ENCODE data around the gene HBE1.

Gene HBE1

DNA sequence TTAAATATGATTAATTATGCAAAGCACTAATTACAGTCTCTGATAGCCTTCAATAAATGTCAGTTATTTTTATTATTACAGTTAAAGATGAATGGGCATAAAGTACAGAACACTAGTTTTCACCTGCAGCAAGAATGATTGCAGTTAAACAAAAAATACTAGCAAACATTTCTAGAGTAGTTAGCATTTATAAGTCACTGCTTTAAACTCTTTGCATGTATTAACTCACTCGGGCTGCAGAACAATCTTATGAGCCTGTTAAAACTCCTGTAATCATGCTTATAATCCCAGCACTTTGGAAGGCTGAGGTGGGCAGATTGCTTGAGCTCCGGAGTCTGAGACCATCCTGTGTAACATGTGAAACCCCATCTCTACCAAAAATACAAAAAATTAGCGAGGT is 17.2 kb upstream of the HBE1 start:
- no peak for DNase-seq
- intact Hi-C loops (cut with DNase I), result no loop called here

DNA sequence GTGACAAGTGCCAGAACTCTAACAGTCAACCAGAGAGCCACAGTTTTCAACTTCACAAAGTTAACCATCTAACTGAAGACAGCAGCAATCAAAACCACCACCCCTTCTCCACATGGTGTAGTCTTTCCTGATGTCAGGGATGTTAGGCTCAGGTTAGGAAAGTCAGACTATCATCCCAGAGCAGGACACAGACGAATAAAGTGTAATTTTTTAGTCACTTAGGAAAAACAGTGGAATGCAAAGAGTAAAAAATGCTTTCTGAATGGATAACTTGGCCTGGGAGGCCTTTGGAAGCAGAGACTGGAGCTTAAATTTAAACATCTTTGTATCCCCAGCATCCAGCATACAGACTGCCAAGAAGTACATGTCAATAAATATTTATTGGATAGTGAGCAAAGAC is 16.6 kb upstream of the HBE1 start:
- no peak for DNase-seq
- intact Hi-C loops (cut with DNase I), result no loop called here

DNA sequence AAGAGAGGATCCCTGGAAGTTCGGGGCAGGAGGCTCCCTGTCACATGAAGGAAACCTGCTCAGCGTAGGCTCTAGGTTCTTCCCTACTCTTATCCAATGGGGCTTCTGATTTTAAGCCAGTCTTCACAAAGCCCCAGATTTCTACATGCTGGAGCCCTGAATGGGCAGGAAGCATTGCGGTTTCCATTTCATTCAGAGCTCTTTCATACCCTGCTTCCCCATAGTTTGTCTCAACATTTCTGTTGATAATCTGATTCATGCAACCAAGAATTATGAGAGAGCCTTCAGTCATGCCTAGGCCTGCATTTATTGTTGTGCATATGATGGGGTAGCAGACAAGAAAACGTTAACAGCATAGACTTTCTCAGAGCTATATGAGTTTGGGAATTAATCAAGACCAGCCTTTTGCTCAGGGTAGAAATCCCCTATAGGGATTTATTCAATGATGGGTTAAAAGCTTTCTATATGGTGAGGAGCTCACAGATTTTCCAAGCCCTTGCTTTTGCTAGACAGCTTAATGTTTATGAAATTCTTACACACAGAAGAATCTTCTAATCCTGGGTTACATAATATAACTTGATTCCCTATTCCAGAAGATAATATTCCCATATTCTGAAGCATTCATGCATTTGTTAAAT is 16.1 kb upstream of the HBE1 start:
- intact Hi-C loops (cut with DNase I), result no loop called here
- DNase-seq, result no peak

DNA sequence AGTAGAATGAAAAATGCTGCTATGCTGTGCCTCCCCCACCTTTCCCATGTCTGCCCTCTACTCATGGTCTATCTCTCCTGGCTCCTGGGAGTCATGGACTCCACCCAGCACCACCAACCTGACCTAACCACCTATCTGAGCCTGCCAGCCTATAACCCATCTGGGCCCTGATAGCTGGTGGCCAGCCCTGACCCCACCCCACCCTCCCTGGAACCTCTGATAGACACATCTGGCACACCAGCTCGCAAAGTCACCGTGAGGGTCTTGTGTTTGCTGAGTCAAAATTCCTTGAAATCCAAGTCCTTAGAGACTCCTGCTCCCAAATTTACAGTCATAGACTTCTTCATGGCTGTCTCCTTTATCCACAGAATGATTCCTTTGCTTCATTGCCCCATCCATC is 14.9 kb upstream of the HBE1 start:
- DNase-seq, result no peak
- intact Hi-C loops (cut with DNase I), result no loop called here

DNA sequence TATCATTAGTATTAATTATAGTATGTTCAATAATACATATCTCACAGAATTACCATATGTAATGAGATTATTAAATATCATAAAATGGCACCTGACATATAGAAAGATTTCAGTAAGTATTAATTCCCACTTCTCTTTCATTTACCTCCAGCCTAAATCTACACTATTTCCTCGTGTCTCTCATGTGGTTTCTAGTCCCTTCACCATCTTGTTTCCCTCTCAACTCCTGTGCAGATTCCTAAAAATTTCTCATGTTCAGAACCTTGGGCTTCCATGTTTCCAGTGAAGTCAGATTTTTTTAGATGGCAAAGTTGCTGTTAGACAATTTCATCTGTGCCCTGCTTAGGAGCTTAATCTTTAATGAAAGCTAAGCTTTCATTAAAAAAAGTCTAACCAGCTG is 14.1 kb upstream of the HBE1 start:
- no peak for DNase-seq
- intact Hi-C loops (cut with DNase I), result no loop called here

DNA sequence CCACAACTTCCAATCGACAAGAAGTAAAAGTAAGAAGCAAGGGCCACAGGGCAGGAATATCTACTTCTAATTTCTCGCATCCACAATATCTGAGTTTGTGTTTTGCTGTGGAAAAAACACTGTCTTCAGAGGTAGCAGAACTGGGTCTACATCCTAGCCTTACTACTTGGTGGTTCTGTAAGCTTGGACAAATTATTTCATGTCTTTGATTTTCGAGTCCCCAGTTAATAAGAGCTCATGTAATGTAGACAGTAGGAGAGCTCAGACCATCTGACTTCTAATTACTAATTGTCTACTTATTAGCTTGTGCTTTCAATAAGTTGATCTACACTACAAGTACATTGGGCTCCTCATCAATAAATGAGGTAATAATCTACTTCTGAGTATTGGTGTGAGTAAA is 13.3 kb upstream of the HBE1 start:
- no peak for DNase-seq
- intact Hi-C loops (cut with DNase I), result no loop called here

DNA sequence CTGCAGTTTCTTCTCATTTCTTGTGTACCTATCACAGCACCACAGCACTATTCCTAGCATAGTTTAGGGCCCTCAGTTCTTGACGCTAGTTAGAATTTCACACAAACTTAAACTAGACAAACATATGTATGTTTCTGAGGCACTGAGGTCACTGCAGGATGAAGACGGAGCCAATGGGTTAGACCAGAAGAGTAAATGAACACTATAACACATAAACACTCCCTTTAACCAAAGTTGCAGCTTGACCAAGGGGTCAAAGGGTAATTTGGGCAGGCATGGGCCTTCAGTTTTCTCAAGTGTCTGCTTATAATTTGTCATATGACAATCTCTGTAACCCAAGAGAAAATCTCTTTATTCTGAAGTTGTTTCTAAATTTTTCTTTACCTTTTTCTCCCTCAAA is 12.9 kb upstream of the HBE1 start:
- DNase-seq, result no peak
- intact Hi-C loops (cut with DNase I), result no loop called here

DNA sequence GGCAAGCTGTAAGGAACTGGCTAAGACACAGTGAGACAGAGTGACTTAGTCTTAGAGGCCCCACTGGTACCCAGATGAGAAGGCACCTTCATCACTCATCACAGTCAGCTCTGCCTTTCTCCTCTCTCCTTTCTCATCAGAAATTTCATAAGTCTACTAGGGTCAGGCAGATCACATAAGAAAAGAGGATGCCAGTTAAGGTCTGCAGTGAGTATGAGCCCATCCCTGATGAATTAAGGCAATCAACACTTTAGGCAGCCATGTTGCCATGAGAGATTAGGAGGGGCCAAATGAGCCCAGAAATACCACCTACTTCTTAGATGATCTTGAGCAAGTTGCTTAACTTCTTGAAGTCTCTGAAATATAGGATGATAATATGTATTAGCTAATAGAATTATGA is 11.9 kb upstream of the HBE1 start:
- no peak for DNase-seq
- intact Hi-C loops (cut with DNase I), result no loop called here

DNA sequence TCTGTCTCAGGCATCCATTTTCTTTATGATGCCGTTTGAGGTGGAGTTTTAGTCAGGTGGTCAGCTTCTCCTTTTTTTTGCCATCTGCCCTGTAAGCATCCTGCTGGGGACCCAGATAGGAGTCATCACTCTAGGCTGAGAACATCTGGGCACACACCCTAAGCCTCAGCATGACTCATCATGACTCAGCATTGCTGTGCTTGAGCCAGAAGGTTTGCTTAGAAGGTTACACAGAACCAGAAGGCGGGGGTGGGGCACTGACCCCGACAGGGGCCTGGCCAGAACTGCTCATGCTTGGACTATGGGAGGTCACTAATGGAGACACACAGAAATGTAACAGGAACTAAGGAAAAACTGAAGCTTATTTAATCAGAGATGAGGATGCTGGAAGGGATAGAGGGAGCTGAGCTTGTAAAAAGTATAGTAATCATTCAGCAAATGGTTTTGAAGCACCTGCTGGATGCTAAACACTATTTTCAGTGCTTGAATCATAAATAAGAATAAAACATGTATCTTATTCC is 10.9 kb upstream of the HBE1 start:
- peak in 18 of 42 donors; percentile 5 to 63 (median 15) for DNase-seq
- intact Hi-C loops (cut with DNase I), result no loop called here

DNA sequence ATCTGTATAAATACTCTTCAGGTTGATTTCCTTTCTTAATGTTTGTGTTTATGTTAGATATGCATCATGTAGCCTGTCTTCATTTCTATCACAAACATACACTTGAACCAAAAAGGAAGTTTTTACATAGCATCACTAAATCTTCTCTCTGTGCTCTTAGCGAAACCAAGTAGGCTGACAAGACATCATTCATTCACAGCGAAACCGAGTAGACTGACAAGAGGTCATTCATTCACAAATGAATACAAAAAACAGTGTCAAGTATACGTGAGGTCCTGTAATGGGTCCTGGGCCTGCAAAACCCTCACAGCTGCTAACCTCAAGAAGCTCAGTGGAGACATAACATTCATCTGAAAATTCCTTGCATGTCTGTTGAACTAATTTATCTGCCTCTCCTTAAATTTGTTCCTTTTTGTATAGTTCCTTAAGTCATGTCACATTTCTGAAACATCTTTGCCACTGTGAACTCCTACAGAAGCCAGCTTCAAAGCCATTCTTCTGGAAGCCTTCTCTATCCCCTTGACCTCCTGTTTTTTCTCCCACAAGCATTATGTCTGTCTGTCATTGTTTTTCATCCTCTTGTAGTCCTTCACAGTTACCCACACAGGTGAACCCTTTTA is 9.8 kb upstream of the HBE1 start:
- no peak for DNase-seq
- intact Hi-C loops (cut with DNase I), result no loop called here

DNA sequence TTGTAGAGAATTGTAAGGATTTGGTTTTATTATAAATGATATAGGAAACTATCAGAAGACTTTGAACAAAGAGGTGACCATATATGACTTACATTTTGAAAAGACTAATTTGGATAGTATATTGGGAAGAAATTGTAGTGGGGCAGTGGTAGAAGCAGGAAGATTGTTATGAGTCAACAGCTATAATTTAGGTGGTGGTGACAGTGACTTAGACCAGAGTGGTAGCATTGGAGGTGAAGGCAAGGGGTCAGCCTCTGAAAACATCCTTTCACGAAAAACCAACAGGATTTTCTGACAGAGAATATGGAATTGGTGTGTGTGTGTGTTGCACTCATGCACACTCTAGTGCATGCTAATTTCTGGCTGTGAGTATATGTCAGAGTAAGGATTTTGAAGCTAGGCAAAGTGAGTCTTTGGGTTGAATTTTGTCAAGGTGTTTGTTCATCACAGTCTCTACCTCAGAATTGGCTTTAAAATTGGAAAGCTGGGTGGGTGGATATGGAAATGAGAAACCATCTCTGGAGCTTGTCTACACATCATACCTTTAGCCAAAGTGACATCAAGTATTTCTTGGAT is 8.2 kb upstream of the HBE1 start:
- intact Hi-C loops (cut with DNase I), result no loop called here
- no peak for DNase-seq

DNA sequence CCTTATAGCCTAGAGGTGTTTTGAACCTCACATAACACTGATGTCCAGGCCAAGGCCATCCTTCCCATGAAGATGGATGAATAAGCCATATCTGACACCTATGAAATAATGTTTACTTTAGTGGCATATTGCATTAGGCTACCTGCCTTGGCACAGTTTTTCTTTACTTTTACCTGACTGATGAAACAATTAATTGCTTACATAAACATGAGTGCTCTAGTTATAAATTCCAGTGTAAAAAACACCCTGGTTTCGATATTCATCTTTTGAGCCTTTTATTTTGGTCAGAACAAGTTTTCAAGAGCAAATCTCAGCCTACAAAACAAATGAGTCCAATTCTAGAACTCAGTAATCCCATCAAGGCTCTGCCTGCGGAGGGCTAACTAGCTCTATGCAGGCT is 7.0 kb upstream of the HBE1 start:
- intact Hi-C loops (cut with DNase I), result no loop called here
- DNase-seq, result no peak

DNA sequence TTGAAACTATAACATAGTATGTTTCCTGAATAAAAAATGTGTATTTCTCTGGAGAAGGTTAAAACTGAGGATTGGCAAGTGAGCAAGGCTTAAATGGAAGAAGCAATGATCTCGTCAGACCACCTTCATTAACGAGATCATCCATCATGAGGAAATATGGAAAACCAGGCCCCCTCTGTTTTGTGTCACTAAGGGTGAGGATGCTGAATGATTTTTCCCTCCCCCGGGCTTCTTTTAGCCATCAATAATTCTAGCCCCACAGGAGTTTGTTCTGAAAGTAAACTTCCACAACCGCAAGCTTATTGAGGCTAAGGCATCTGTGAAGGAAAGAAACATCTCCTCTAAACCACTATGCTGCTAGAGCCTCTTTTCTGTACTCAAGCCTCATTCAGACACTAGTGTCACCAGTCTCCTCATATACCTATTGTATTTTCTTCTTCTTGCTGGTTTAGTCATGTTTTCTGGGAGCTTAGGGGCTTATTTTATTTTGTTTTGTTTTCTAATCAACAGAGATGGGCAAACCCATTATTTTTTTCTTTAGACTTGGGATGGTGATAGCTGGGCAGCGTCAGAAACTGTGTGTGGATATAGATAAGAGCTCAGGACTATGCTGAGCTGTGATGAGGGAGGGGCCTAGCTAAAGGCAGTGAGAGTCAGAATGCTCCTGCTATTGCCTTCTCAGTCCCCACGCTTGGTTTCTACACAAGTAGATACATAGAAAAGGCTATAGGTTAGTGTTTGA is 5.8 kb upstream of the HBE1 start:
- intact Hi-C loops (cut with DNase I), result no loop called here
- no peak for DNase-seq

DNA sequence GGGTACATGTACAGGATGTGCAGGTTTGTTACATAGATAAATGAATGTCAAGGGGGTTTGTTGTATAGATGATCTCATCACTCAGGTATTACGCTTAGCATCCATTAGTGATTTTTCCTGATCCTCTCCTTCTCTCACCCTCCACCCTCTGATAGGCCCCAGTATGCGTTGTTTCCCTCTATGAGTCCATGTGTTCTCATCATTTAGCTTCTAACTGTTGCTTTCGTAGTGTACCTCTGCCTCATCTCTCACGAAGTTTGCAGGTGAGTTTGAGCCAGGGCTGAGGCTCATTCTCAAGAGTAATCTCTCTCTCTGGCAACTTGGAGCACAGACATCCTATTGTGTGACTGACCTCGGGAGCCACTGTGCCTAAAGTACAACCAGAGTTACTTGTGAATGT is 4.7 kb upstream of the HBE1 start:
- no peak for DNase-seq
- intact Hi-C loops (cut with DNase I), result no loop called here

DNA sequence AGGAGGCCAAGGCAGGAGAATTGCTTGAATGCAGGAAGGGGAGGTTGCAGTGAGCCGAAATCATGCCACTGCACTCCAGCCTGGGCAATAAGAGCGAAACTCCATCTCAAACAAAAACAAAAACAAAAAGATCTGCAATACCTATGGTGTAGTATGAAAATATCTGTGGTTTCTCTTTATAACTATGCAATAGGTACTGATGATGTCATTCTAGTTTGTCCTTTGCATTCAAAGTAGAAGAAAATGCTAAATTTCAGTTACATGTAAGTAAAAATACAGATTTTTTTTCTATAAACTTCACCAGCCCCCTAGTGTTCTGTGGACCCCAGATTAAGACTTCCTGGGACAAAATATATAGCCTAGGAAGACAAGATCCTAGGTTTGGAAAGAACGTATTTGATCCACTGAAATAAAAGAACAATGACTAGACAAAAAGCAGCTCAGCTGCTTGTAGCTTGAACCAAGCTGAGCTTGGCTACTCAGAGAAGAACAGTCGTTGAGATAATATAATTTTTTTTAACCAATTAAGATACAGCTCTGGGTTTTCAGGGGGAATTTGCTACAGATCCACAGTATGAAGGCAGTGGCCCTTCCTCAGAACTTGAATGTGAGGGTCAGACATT is 2.8 kb upstream of the HBE1 start:
- intact Hi-C loops (cut with DNase I), result no loop called here
- DNase-seq, result no peak

DNA sequence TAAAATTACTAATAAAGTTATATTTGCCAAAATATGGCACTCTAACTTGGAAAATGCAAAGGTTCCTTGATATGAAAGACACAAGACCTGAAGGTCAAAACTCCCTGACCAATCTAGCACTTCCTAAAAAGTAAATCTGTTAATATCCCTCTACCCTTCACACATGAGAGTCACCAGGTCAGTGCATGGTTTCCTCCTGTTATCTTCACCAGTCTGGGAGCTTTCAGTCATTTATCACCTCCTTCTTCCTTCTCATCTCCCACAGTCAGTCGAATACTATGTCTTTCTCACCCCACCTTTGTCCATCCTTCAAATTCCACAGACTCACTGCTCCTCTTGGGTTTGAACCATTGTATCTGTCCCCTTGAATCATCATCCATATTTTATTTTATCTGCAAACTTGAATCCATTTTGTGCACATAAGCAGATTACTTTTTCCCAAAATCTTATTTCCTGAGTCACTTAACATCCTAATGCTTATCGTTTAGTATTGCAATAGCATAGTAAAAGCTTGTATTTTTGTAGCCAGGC is 2.6 kb downstream of the HBE1 start:
- intact Hi-C loops (cut with DNase I), result no loop called here
- DNase-seq, result no peak

DNA sequence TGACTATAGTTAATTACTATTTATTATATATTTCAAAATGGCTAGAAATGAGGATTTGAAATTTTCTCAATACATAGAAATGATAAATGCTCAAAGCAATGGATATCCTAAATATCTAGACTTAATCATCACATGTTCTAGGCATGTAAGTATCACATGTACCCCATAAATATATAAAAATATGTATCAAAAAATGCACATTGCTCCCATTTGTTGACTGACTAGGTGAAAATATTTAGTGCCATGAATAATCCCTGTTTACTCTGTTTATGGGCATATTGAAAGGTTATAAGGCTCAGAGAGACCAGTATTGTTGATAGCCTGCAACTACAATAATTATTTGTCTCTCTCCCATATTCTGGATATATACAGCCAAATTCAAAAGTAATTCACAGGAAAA is 3.1 kb downstream of the HBE1 start:
- intact Hi-C loops (cut with DNase I), result no loop called here
- no peak for DNase-seq

DNA sequence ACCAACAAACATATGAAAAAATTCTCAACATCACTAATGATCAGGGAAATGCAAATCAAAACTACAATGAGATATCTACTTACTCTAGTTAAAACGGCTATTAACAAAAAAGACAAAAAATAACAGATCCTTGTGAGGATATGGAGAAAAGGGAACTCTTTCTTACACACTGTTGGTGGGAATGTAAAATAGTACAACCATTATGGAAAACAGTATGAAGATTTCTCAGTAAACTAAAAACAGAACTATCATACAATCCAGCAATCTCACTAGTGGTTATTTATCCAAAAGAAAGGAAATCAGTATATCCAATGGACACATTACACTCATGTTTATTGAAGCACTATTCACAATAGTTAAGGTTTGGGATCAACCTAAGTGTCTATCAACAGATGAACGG is 3.9 kb downstream of the HBE1 start:
- intact Hi-C loops (cut with DNase I), result no loop called here
- DNase-seq, result no peak

DNA sequence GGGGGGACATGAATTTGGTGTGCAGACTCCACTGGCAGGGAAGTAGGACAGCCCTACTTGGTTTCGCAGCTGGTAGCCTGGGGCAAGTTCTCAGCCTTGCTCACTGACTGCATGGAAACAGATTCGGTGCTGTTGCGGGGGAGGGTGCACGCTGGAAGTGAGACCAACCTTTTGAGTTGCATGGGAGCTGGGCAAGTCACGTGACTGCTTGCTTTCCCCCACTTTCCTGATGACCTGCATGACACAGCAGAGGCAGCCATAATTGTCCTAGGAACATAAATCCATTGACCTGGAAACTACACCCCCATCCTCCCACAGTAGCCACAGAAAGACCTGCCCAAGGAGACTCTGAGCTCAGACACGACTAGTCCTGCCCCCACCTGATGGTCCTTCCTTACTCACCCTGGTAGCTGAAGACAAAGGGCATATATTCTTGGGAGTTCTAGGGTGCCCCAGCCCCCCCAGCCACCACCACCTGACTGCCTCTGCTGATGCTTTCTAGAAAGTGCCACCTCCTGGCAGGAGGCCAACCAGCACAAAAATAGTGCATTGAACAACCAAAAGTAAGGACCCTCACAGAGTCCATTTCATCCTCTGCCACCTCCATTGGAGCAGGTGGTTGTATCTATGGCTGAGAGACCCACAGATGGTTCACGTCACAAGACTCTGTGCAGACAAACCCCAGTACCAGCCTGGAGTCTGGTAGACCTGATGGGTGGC is 11.0 kb downstream of the HBE1 start:
- intact Hi-C loops (cut with DNase I), result no loop called here
- DNase-seq, result no peak
